ENCODE results near the gene GALNT16. TPM values are rescaled to one million over a fixed set of nuclear protein-coding genes. Genes with fewer than 3 reads are reported as not detected.

The GALNT16 gene
- total RNA-seq, 4 donors from 2014 or later, result 5.8 to 18.4 (median 10.5) TPM

Other genes with a start within 250 kb of the GALNT16 start
- 10 to 100 TPM; 37.4 to 67.1 (median 46.4) TPM for gene DCAF5, start 107.0 kb upstream of the GALNT16 start, total RNA-seq
- gene EXD2, start 68.7 kb upstream of the GALNT16 start, total RNA-seq, result 10 to 100 TPM; 19.7 to 34.2 (median 28.0) TPM
- 10 to 100 TPM; 43.1 to 92.6 (median 64.2) TPM for gene ERH, start 138.1 kb downstream of the GALNT16 start, total RNA-seq
- 10 to 100 TPM; 37.6 to 46.3 (median 42.3) TPM for gene SLC39A9, start 138.5 kb downstream of the GALNT16 start, total RNA-seq
- gene PLEKHD1, start 224.6 kb downstream of the GALNT16 start, total RNA-seq, result under 1 TPM in 1 of 4 donors, not detected in 3; 0.17 TPM

Data from esophagus muscularis mucosa (tissue), 4 donors.